NOMO-1 (cell line): ENCODE results near the gene MBL2.

Source experiments
- DNase-seq, 2 experiments: peaks; one replicate each; lab custom pipeline; 2025; ENCODE audit not compliant: unreplicated experiment in 2 of 2; lab: John Stamatoyannopoulos, UW

The MBL2 gene

GRCh38 chr10:52774182-52774581 is 1.6 kb upstream of the MBL2 start:
- no peak for DNase-seq

GRCh38 chr10:52771534-52772445 is 794 bp downstream of the MBL2 start:
- DNase-seq = no peak

- DNase-seq = no peak
Observed at GRCh38 chr10:52770904-52771303, 1.7 kb downstream of the MBL2 start.

DNA sequence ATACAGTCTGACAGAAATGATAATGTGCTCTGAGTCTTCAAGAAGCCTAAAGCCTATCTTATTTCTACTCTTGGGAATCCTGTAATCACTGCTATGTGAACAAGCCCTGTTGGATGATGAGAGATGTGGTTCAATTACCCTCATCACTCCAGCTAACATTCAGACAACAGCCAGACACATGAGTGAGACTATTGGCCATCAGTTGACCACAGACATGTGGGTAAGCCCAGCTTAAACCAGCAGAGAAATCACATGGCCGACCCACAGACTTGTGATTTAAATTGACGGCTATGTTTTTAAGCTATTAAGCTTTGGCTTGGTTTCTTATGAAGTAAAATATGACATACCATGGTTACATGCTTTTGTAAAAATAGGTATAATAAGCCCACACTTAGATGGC is 2.6 kb downstream of the MBL2 start:
- no peak for DNase-seq

GRCh38 chr10:52768001-52768532 is 4.5 kb downstream of the MBL2 start:
- DNase-seq = no peak

DNA sequence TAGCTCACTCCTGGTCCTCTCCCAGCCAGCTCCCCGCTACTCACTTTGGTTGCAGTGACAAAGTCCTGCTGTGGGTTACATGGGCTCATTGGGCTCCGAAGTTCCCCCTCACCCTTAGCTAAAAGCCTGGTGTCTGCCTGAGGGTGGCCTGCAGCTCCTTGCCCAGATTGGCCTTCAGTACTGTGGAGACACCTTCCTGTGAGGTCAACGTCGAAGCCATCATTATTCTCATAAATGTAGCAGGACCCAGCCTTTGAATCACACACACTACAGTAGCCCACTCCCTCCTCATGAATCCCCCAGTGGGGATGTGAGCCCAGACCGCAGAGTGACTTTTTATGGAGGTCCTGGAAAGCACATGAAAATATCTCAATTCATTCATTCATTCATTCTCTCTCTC is 10.5 kb downstream of the MBL2 start:
- no peak for DNase-seq

- DNase-seq = no peak
Observed at GRCh38 chr10:52759154-52759553, 13.4 kb downstream of the MBL2 start.

DNA sequence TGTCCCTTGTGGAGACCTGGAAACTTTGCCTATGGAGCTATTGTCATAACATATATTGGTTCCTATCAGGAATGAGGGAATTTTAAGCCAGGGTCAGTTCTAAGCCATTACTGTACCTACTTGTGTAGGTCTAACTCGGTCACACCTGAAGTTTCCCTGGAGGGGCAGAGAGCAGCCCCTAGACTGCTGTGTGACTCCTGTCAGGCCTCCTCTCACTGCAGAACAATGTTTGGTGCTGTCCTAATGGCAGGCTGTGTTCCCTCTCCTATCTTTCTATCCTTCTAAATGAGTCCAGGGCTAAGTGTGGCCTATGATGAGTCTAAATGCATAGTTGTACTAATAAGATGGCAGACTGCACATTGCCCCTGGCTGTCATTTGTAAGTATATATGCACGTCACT is 14.2 kb downstream of the MBL2 start:
- no peak for DNase-seq

DNA sequence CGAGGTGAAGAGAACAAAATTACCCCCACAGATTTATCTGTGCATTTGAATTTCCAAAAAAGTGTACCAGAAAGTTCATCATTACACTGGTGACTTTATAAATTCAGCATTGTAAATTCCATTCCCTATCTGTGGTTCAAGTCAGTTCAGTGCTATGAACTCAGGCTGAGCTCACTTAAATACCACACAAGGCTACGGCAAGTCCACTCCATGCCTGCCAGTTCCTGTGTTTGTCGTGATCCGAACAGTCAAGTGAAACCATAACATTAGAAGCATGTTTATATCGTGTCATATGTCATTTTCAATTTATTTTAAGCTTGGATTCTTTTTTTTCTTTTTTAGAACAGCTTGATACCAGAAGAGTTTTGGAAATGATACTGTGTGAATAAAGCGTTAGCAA is 14.8 kb downstream of the MBL2 start:
- DNase-seq = no peak

GRCh38 chr10:52756966-52757365 is 15.6 kb downstream of the MBL2 start:
- peak in 1 of 2 experiments; percentile 54 for DNase-seq

DNA sequence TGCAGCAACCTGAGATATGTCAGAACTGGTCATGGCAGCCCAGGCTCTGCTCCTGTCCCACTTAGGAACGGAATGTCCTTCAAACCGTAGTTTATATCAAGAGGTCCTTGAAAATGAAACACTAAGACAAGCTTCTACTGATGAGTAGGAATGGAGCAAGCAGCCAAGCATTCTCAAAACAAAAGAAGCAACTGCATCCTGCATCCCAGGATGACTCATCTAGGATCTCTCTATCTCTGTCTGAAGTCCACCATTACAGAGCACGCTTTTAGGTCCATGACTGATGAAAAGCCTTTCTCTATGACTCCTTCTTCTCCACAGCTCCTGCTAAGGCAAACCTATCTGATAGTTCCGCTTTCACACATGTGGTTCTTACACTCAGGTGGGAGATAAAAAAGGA is 16.3 kb downstream of the MBL2 start:
- no peak for DNase-seq

DNA sequence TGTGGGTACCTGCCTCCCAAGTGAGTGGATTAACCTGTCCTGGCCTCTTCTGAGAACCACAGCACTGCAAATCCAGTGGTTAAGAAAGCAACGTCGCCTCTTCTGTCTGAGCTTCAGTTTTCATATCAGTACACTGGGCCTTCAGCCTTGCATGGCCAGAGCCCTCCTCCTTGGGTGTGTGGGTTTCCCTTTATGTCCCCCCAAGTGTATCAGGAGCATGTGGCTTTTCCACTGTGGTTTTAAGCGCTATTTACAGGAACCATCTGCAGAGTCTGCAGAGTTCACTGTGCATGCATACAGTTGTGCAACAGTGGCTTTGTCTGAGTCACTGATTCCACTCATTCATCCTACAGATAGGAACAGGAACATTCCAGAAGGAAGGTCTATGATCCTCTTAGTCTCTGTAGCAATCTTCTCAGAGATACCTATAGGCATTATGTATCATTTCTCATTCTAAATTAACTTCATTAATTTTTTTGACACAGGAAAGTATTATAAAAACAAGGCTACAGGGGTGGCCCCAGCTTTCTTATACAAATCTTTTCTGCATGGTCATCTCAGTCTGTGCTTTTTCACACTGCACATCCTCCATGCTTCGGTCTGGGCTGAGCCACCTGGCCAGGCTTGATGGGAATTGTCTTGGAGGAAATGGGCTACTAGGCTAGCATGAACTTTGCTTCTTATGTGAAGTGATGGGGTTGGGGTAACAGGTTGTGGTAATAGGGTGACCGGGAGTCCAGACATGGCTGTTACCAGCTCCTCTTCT is 17.1 kb downstream of the MBL2 start:
- peak; percentile 86 to 91 for DNase-seq

DNA sequence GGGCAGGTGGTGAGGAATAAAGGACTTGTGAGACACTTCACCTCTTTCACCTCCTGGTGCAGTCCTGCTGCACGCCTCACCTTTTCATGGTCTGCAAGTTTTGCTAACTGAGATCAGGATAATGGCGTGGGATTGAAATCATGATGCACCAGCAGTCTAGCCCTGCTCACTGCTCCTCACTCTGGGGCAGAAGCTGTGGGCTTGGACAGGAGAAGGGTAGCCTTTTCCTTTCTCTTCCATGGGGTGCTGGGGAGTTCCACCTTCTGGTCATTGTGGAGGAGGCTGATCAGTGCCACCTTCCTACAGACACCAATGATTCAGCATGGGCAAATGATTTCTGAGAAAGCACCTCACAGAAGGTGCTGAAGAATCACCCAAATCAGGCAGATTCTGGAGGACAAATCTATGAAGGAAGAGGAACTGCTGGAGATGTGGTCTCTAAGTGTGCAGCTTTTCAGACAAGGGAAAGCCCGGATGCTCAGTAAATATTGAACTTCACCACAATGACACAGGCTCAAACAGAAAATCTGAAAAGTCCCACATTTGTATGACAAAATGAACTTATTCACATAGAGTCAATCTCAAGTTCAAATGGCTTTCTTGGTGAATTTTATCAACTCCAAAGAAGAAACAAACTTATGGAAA is 19.7 kb downstream of the MBL2 start:
- DNase-seq = peak in 1 of 2 experiments; percentile 47

DNA sequence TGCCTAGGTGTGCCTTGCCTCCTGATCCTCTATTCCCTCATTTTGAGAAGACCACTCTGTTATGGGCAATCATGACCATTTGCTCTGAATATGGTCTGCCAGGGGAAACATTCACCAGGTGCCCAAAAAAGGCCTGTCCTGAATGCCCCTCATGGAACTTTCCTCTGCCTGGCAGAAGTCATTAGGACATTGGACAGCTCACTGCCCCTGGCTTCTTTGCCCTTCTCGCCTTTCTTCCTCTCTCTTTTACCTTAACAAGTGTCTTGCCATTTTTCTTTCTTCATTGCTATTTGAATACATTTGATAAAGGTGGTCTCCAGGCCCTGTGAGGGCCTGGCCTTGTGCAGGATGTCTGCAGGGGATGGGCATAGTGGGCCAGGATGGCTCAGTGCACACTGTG is 20.3 kb downstream of the MBL2 start:
- no peak for DNase-seq

- no peak for DNase-seq
Observed at GRCh38 chr10:52751337-52751736, 21.2 kb downstream of the MBL2 start.

GRCh38 chr10:52750629-52751028 is 22.0 kb downstream of the MBL2 start:
- no peak for DNase-seq

- no peak for DNase-seq
Observed at GRCh38 chr10:52747694-52748093, 24.9 kb downstream of the MBL2 start.

DNA sequence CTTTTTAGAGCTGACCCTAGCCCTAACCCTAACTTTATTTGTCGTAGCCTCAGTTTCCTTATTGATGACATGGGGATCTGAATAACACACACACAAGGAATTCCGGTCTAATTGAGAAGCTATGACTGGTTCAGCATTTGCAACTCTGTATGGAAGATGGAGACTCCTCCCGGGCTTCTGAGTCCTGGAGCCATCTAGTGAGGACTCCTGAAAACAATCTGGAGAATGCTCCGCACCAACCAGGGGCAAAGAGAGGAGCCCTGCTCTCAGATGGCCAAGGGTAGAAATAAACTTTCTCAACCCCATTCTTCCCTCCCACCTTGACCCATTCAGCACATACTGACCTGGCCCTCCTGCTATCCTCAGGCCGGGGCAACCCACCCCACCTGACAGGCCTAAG is 26.4 kb downstream of the MBL2 start:
- no peak for DNase-seq

DNA sequence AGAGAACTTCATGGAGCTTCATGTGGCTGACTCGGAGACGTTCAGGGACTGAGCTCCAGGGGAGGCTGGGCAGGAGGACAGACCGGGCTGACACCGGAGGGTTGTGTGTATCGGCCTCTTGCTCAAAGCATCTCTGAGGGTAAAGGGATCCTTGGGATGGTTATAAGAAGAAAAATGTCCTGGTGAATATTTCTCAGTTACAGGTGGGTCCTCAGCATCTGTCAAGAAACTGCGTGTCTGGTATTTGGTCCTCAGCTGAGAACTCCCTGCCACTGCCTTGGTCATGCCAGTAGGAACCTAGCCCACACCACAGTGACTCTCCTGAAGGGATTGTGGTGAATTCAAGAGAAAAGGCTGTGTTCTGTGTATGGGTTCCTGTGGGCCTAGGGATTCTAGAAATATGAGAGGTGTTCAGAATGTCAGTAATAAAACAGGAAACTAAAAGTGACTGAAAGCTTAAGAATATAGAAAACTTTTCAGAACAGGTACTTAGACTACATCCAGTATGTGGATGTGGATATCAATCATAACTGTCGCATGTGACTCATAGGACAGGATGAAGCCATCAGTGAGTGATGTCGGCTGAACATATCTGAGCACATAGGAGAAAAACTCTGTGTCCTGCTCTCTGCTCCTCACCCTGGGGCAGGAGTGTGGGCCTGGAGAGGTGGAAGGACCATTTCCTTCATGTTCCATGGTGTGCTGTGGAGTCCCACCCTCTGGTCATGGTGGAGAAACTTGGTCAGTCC is 28.4 kb downstream of the MBL2 start:
- DNase-seq = no peak

DNA sequence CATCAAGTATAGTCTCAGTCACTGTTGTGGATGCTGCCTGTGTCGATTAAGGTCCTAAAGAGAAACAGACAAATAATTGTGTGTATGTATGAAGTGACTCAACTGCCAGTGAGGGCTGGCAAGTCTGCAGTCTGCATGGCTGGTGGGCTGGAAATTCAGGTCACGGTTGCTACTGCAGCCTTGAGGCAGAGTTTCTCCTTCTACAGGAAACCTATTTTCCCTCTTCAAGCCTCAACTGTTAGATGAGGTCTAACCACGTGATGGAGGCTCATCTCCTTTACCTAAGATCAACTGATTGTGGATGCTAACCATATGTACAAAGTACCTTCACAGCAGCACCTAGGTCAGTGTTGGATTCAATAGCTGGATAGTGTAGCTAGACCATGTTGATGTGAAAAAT is 29.9 kb downstream of the MBL2 start:
- DNase-seq = no peak

- DNase-seq = no peak
Observed at GRCh38 chr10:52741851-52742250, 30.7 kb downstream of the MBL2 start.
